ENCODE data around the gene STIMATE.

STIMATE gene

GRCh38 chr3:52897130-52898122 is at the start of gene STIMATE:
TSS of gene STIMATE (minus strand) at chr3:52897548. CDS start at chr3:52897450, 98 bp downstream.
- peak; percentile 65 for DNase-seq (ENCODE audit: low read depth)

GRCh38 chr3:52939600-52939999 is 42.3 kb upstream of the STIMATE start:
- no peak for DNase-seq (ENCODE audit: low read depth)

- peak; percentile 19 for DNase-seq (ENCODE audit: low read depth)
Measured at GRCh38 chr3:52934630-52935530, 37.5 kb upstream of the STIMATE start.

DNA sequence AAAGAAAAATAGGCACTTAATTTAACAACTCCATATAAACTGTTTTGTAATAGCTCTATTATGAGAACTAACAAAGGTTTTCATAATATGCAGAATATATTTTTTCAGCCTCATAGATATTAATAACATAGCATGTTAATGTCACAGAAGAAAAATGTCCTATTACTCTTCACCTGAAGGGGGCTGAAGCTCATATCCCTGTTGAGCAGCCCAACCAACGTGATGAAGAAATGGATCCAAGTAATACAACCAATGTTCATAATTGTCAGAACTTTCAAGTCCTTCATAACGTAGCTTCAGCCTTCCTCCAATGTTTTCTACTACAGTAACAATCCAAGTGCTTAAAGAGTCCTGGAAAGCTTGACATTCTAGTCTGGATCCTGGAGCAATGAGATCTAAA is 34.5 kb upstream of the STIMATE start:
- DNase-seq (ENCODE audit: low read depth) = no peak

DNA sequence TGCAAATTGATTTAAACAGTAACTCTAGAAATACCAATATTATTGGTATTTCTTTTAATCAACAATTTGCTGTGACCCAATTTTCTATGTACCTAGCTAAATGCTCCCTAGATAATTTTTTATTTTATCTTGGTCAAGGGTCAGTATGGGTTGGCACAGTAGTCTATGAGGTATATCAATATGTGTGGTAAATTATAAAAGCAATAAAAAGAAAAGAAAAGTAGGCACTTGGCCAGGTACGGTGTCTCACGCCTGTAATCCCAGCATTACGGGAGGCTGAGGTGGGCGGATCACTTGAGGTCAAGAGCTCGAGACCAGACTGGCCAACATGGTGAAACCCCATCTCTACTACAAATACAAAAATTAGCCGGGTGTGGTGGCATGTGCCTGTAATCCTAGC is 34.0 kb upstream of the STIMATE start:
- no peak for DNase-seq (ENCODE audit: low read depth)

GRCh38 chr3:52930748-52931147 is 33.4 kb upstream of the STIMATE start:
- DNase-seq (ENCODE audit: low read depth) = no peak

DNA sequence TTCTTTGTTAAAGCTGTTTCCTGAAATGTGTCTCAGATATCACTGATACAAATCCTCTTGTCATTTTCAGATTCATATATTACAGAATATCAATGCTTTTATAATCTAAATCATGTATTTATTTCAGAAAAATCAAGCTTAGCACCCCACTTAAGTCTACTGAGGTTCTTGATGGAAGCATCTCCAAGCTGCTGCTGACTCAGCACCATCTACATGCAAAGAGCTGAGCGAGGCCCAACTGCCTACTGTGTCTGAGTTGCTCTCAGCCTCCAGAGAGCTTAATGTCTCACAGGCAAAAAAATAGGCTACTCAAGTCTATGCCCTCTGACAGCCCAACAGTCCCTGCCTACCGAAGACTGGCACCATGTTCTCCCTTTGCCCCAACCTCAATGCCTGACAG is 29.2 kb upstream of the STIMATE start:
- no peak for DNase-seq (ENCODE audit: low read depth)

DNA sequence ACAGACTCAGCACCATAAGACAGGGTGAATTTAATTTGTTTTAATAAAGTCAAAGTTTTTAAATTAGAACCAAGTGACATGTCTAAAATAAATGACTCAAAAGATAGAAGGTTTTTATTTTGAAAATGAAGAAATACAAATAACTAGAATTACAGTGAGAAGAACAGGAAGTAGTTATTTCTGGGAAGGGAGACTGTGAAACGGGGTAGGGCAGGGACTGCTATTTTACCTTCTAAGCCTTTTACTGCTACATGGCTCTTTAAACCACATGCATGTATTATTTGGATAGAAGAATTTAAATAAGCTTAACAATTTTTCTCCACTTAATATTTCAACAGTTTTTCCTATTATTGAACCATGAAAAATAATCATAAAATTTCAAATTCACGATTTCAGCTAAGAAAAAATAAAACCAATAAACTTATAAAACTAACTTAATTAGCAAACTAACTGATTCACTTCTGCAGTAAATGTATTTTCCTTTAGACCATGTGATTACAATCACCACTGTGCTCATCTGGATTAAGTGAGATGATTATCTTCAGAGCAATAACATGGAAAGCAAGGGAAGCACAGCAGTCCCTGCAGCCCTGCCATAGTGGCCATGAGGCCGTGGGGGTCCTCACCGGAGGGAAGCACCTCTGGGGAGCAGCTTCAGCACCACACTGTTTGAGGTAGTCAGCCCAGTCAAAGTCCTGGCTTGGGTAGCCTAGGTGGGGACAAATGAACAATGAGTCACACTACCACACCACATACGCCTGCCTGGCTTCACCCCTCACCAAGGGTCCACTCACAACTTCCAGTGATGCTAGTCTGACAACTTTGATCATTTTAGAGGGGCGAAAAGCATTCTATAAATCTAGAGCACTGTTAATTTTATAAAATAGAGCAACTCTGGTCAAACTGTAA is 28.3 kb upstream of the STIMATE start:
- no peak for DNase-seq (ENCODE audit: low read depth)

- DNase-seq (ENCODE audit: low read depth) = no peak
Measured at GRCh38 chr3:52923963-52924362, 26.6 kb upstream of the STIMATE start.

GRCh38 chr3:52920841-52921240 is 23.5 kb upstream of the STIMATE start:
- no peak for DNase-seq (ENCODE audit: low read depth)

DNA sequence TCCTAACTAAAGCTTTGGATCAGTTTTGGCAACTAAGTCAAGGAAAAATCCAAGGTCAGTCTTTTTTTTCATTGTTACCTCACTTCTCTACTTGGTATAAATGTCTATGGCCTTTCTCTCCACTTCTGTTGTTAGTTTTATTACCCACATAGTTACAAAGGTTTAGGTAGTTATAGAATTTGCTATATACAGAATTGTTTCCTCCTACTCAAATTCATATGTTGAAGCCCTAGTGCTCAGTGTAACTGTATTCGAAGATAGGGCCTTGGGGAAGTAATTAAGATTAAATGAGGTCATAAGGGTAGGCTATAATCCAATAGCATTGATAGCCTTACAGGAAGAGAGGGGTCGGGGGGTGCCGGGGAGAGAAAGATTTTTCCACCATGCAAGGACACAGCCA is 19.7 kb upstream of the STIMATE start:
- DNase-seq (ENCODE audit: low read depth) = no peak

- no peak for DNase-seq (ENCODE audit: low read depth)
Measured at GRCh38 chr3:52915294-52915693, 17.9 kb upstream of the STIMATE start.

DNA sequence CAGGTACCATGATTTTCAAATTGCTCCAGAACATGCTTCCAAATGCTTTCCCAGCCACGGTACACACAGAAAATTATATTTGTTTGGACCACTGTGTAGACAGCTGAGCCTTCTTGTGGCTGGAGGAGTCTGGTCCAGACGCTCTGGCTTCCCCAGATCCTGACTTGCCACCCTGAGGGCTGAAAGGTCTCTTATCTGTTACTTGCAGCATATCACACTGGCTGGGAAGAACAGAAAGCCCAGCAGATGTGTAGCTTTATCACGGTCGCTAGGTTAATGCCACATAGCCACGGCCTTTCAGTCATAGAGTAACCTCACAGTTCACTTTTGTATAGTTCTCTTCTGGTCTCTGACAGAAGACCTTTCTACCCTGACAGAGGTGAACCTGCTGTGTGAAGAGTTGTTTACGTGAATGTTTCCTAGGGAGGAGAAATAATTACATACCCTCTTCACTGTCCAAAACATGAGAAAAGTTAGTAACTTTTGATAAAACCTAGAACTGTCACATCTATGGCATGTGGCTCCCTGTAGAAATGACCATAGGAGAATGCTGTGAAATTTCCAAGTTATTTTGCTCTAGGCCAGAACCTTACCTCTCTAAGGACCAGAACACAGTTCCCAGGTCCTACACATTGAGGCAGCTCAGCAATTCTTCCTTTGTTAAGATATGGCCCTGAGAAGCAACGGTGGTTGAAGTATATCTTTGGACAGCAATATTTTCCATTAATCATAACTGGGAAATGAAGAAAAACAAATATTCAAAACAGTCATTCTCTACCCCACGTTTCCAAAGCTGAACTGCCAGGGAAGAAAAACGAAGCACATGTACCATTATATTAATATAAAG is 15.8 kb upstream of the STIMATE start:
- DNase-seq (ENCODE audit: low read depth) = no peak

DNA sequence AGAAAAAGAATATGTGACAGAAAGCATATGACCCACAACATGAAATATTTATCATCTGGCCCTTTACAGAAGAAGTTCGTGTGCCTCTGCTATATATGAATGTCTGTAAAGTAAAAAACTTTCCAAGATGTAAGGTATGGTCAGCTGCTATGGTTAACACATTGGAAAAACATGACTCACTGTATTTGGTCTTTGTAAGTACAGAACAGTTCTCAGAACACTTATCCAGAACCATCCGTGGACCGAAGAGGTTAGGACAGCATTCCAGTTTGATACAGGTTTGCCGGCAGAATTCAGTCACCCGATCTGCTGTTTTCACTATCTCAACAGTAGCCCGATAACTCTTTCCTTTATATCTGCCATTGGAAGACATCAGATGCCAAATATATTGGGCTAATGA is 13.5 kb upstream of the STIMATE start:
- no peak for DNase-seq (ENCODE audit: low read depth)

- no peak for DNase-seq (ENCODE audit: low read depth)
Measured at GRCh38 chr3:52907497-52907896, 10.1 kb upstream of the STIMATE start.

- DNase-seq (ENCODE audit: low read depth) = no peak
Measured at GRCh38 chr3:52904552-52904951, 7.2 kb upstream of the STIMATE start.

DNA sequence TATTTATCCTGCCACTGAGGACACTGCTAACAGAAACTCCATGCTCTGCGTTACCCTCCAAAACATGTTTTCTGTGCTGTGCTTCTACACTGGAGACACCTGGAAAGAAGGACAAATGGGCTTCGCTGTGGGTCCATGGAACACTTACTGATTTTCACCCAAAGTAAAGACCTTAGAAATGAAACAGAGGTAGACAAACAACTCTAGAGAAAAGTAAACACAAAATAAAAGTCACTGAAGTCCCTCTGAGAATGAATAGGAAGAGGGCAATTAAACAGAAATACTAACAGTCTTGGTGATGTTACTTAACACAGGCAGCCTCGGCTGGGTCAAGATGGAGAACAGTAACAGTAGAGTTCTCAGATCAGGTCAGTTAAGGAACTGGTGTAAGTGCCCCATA is 6.7 kb upstream of the STIMATE start:
- no peak for DNase-seq (ENCODE audit: low read depth)

- no peak for DNase-seq (ENCODE audit: low read depth)
Measured at GRCh38 chr3:52896613-52897012, 735 bp downstream of the STIMATE start.

DNA sequence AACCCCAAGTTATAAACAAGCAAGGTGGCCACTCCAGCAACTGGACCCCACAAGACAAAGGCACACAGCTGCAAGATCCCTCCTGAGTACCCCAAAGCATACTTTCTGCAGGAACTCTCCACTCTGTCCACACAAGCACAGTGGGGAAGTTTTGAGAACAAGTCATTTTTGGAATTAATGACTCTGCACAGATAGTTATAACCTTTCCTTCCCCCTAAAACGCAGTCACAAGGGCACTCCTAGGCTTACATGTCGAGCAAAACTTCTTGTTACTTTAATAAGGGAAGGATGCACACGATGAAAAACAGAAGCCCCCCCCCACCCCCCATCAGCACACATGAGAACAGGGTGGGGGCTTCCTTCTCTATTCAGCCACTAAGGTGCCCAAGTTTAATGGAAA is 1.2 kb downstream of the STIMATE start:
- DNase-seq (ENCODE audit: low read depth) = no peak

DNA sequence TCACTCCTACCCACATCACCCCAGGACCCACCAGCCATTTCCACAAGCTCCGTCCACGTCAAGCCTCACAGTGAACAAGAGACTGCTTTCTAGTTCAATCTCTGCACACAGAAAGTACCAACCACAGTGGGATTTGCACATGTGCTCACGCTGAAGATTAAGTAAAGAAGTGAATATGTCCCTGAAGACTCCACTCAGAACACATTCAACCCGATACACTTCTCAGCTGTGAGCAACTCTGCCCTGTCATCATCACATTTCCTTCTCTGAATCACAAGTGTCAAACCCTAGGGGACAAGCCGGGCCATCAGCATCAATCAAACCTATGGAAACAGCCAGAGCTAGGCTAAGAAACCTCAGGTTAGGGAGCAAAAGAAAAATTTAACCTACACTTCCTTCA is 1.9 kb downstream of the STIMATE start:
- no peak for DNase-seq (ENCODE audit: low read depth)

DNA sequence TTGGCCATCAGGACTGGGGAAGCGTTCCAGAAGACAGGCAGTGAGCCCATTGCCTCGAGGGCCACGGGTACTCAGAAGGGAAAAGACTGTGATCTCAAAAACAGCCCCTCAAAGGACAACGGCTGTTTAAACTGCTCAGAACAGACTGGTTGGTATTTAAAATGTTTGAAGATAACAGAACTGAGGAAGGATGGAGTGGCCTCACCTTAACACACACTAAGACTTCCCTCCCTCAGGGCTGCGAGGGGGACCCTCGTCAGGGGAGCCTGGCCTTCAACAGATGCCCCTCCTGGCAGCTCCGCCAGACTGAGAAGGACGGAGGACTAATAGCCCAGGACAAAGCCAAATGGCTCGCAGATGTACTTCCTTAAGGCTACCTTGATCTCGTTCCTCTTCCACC is 2.6 kb downstream of the STIMATE start:
- DNase-seq (ENCODE audit: low read depth) = no peak

Measured in stimulated activated CD8-positive, alpha-beta memory T cell treated with anti-CD3 and anti-CD28 coated beads, Interleukin-15, amount 100 ng/mL, for 1 hour (primary cell).